Ovary (tissue), 9 donors: Measurements from ENCODE around the gene MCUR1. TPM values are rescaled to one million over a fixed set of nuclear protein-coding genes. Genes with fewer than 3 reads are reported as not detected.
"Not testable (repeated sequence)": the region's sequence is repeated elsewhere in the genome, so short reads cannot be mapped to it uniquely, and the experiment has no call there.

ENCODE experiments used
- DNase-seq, 5 donors: peaks; one replicate each; pipeline ENCODE4 v3.0.0-alpha.2; 2019 to 2020
- H3K27ac ChIP-seq, 2 donors: fragments of 200-600 bp; one replicate each; pipeline versions ENCODE4 v1.5.1 to v1.8.0; 2019 to 2022
- H3K27me3 ChIP-seq: fragments of 200-600 bp; one replicate; pipeline ENCODE4 v1.8.0; 2022
- H3K36me3 ChIP-seq: fragments of 200-600 bp; sonication (generic); one replicate; pipeline ENCODE4 v1.5.1; 2019
- H3K4me1 ChIP-seq: one replicate; pipeline ENCODE4 v1.8.1; 2013; ENCODE audit warnings: mild to moderate bottlenecking, moderate library complexity; ENCODE audit not compliant: insufficient read depth
- H3K4me3 ChIP-seq: fragments of 200-600 bp; sonication (generic); one replicate; pipeline ENCODE4 v1.5.1; 2017
- H3K9me3 ChIP-seq, 2 donors: fragments of 200-600 bp in 1 of 2; sonication (generic) in 1 of 2; one replicate each; pipeline versions ENCODE4 v1.5.1 to v1.8.1; 2013 to 2019; ENCODE audit warnings: mild to moderate bottlenecking in 1 of 2, moderate library complexity in 1 of 2
- EP300 ChIP-seq: sonication (generic); formaldehyde crosslinking; IDR thresholded peaks from one replicate; pipeline ENCODE4 v1.6.1; 2017; ENCODE audit warnings: antibody characterized with exemption
- POLR2A ChIP-seq: fragments of 450-650 bp; IDR thresholded peaks from one replicate; pipeline ENCODE4 v1.6.1; 2017; ENCODE audit warnings: antibody characterized with exemption, mild to moderate bottlenecking, moderate library complexity
- WGBS, 3 donors: extraction: QIAGEN DNeasy Blood & Tissue Kit in 1 of 3; methylation state at CpG; one replicate each; pipeline versions ENCODE4 v1.1.5 to v1.1.7; 2013 to 2017; 5-methylcytosine and 5-hydroxymethylcytosine counted together
- intact Hi-C, 4 donors: fragments of 100-400 bp; cut with DNase I; formaldehyde crosslinking; loops; one replicate each; pipeline versions ENCODE4 v1.11.0 to v1.15.1; 2022 to 2023
- polyA plus RNA-seq, 2 donors: library from polyadenylated mRNA; stranded (reverse); fragments of 200-250 nt in 1 of 2; fragments of 350-450 nt in 1 of 2; fragmentation: Illumina TruSeq in 1 of 2; extraction: RNeasy Lipid Tissue Mini Kit (QIAGEN cat#74804) in 1 of 2; gene quantifications; one replicate each; pipeline ENCODE4 v1.2.3, GENCODE V29; 2013 to 2014
- total RNA-seq, 7 donors: library from RNA; depleted of rRNA in 2 of 7; stranded (reverse); fragments of >200 nt in 2 of 7; fragmentation: NEBNext Ultra II Directional in 3 of 7; extraction: Animal tissue kit (Norgen Biotek cat#: 25700) in 3 of 7; gene quantifications; one replicate each; pipeline versions ENCODE4 v1.1.0 to v1.2.4, GENCODE V29; 2016 to 2023
- TF ChIP-seq, protein P1 (sequence below), 3 donors: fragments of 450-650 bp in 2 of 3; fragments of 200-600 bp in 1 of 3; IDR thresholded peaks; one replicate each; pipeline versions ENCODE4 v1.5.1 to v1.8.0; 2016 to 2022; ENCODE audit warnings: antibody characterized with exemption in 3 of 3, mild to moderate bottlenecking in 1 of 3
- donor health status: DM: no; HTN: no; CAD: no; lungs with moderate emphysema.
- donor health status: DM: no; HTN: no; CAD: no.
- donor health status: Bipolar disorder and iron deficiency.
- donor health status: DM: yes; HTN: yes; CAD: no.
- donor health status: DM: no; HTN: no; CAD: no.
- donor health status: DM: yes; HTN: yes; CAD: no.

The MCUR1 gene
- total and polyA plus RNA-seq, 9 donors = 5.1 to 20.0 (median 9.3) TPM

DNA sequence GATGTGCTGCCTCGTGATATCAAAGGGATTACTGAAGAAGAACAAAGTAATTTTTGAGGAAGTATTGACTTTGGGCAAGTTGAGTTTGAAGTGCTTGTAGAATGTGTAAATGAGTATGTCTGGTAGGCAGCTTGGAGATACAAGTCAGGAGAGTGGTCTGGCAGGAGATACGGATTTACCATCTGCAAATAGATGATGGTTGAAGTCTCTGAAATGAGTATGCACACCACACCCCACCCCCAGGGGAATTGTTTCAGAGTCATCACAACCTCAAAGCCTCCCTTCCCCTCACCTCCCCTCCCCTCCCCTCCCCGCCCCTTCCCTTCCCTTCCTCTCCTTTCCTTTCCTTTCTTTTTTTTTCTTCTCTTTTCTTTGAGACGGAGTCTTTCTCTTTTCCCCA, 16.4 kb upstream of the MCUR1 start:
- Histone ChIP-seq H3K27me3 (no peaks in the 10 kb centered on the region), H3K27ac (no peak overlapping the region), H3K4me1 (no peaks in the 10 kb centered on the region), H3K36me3 (no peaks in the 10 kb centered on the region), H3K4me3 (no peak overlapping the region), H3K9me3 (no peaks in the 10 kb centered on the region)
- no peak for DNase-seq
- intact Hi-C loops = no loop called here
- TF ChIP-seq EP300 (no peak), POLR2A (no peak)
- TF ChIP-seq, protein P1, sequence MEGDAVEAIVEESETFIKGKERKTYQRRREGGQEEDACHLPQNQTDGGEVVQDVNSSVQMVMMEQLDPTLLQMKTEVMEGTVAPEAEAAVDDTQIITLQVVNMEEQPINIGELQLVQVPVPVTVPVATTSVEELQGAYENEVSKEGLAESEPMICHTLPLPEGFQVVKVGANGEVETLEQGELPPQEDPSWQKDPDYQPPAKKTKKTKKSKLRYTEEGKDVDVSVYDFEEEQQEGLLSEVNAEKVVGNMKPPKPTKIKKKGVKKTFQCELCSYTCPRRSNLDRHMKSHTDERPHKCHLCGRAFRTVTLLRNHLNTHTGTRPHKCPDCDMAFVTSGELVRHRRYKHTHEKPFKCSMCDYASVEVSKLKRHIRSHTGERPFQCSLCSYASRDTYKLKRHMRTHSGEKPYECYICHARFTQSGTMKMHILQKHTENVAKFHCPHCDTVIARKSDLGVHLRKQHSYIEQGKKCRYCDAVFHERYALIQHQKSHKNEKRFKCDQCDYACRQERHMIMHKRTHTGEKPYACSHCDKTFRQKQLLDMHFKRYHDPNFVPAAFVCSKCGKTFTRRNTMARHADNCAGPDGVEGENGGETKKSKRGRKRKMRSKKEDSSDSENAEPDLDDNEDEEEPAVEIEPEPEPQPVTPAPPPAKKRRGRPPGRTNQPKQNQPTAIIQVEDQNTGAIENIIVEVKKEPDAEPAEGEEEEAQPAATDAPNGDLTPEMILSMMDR (IDR thresholded peaks at IDR 0.05) = no peak
- 85 to 90% (median 87%) methylated on average over 4 of the region's 4 CpGs for WGBS, 3 donors

DNA sequence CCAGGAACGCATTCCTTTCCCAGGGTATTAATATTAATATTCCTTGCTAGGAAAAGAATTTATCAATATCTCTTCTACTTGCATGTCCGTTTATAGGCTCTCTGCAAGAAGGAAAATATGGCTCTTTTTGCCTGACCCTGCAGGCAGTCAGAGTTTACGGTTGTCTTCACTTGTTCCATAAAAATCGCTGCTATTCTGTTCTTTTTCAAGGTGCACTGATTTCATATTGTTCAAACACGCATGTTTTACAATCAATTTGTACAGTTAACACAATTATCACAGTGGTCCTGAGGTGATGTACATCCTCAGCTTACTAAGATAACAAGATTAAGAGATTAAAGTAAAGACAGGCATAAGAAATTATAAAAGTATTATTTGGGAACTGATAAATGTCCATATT, 15.1 kb upstream of the MCUR1 start:
- intact Hi-C loops = not testable (repeated sequence)

DNA sequence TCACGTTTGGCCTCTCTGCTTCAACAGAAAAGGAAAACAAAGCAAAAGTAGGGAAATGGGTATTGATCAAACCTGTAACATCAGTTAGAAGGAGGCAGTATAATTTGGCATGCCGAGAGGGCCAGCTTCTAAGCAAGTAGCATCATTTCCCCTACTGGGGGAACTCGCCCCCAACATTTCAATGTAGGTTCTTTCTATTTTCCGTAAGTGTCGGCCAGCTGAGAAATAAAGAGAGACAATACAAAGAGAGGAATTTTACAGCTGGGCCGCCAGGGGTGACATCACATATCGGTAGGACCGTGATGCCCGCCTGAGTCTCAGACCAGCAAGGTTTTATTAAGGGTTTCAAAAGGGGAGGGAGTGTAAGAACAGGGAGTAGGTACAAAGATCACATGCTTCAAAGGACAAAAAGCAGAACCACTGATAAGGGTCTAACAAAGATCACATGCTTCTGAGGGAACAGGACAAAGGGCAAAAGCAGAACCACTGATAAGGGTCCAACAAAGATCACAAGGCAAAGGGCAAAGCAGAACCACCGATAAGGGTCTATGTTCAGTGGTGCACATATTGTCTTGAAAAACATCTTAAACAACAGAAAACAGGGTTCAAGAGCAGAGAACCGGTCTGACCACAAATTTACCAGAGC, 14.4 kb upstream of the MCUR1 start:
- H3K9me3 ChIP-seq, H3K4me1 ChIP-seq, H3K27ac ChIP-seq, DNase-seq, intact Hi-C loops, H3K36me3 ChIP-seq, H3K4me3 ChIP-seq, H3K27me3 ChIP-seq: not testable (repeated sequence)
- WGBS, 3 donors = 93 to 97% (median 97%) methylated on average over 11 of the region's 11 CpGs

More for the DNA sequence above, 15.1 kb upstream of the MCUR1 start:
- not testable (repeated sequence) for H3K9me3 ChIP-seq, H3K4me1 ChIP-seq, H3K27me3 ChIP-seq, H3K4me3 ChIP-seq, DNase-seq, H3K36me3 ChIP-seq, H3K27ac ChIP-seq
- 89 to 93% (median 91%) methylated on average over 5 of the region's 5 CpGs for WGBS, 3 donors

DNA sequence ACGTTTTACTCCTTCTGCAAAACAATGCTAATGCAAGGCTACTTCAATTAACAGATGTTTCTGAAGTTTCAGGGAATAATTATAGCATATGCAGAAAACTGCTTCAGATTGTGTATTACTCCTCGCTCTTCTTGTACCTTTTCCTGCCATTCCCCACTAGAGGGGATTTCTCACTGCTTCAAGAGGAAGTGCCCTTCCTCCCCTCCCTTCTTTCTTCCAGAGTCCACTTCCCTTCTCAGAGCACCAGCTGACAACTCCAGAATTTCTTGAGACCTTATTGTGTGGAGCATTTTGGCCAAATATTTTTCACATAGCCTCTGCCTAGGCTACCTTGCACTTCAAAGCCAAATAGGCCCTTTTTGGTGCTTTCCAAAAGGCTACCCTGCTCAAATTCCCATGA, 12.7 kb upstream of the MCUR1 start:
- Histone ChIP-seq H3K27me3 (no peaks in the 10 kb centered on the region), H3K4me1 (no peaks in the 10 kb centered on the region), H3K36me3 (no peaks in the 10 kb centered on the region), H3K4me3 (no peak overlapping the region), H3K27ac (no peak overlapping the region), H3K9me3 (no peaks in the 10 kb centered on the region)
- intact Hi-C loops = no loop called here
- 84 to 86% (median 85%) methylated on average over 2 of the region's 2 CpGs for WGBS, 3 donors
- no peak for DNase-seq
- TF ChIP-seq POLR2A (no peak), EP300 (no peak)
- TF ChIP-seq, protein P1 (IDR thresholded peaks at IDR 0.05) = no peak

DNA sequence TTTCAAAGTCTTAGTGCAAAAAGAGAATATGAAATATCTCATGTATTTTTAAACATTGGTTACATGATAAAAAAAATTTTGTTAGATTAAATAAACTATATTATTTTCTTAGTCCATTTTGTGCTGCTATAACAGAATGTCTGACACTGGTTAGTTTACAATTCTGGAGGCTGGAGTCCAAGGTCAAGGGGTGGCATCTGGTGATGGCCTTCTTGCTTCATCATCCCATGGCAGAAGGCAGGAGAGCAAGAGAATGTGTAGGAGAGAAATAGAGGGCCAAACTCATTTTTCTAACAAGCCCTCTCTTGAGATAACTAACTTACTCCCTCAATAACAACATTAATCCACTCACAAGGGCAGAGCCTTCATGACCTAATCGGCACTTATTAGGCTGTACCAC, 11.5 kb upstream of the MCUR1 start:
- Histone ChIP-seq H3K27me3 (no peaks in the 10 kb centered on the region), H3K36me3 (no peaks in the 10 kb centered on the region), H3K4me1 (no peaks in the 10 kb centered on the region), H3K4me3 (no peak overlapping the region), H3K27ac (no peak overlapping the region), H3K9me3 (no peaks in the 10 kb centered on the region)
- no peak for DNase-seq
- no peak for TF ChIP-seq EP300
- TF ChIP-seq, protein P1 (IDR thresholded peaks at IDR 0.05) = no peak
- intact Hi-C loops = no loop called here
- WGBS, 3 donors = 40 to 42% (median 42%) methylated on average over 1 of the region's 1 CpG
